HG02885 (cell line): ENCODE data around the gene CACNA1D.
"Not testable (repeated sequence)": the region's sequence is repeated elsewhere in the genome, so short reads cannot be mapped to it uniquely, and the experiment has no call there.

Source experiments
- ATAC-seq: cut with Tn5 transposase; IDR thresholded peaks from one replicate; pipeline ENCODE4 v1.9.1; 2021; ENCODE audit warnings: mild to moderate bottlenecking; ENCODE audit not compliant: unreplicated experiment, poor library complexity

The CACNA1D gene

DNA sequence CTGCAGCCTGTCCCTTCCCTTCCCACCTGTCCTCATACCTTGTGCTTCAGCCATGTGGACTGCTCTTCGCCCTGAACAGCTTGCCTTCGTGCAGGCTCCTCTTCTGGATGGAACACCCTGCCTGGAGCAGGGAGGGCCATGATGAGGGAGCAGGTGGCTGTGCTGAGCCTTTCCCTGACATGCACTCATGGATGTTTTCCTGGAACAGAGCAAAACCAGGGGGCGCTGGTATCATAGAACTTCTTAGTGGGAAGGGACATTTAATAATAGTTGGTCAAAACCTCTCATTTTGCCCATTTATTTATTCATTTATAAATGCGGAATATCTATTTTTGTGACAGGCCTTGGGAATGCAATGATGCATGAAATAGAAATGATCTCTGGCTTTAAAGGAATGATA is 149.3 kb downstream of the CACNA1D start:
- no peak for ATAC-seq

DNA sequence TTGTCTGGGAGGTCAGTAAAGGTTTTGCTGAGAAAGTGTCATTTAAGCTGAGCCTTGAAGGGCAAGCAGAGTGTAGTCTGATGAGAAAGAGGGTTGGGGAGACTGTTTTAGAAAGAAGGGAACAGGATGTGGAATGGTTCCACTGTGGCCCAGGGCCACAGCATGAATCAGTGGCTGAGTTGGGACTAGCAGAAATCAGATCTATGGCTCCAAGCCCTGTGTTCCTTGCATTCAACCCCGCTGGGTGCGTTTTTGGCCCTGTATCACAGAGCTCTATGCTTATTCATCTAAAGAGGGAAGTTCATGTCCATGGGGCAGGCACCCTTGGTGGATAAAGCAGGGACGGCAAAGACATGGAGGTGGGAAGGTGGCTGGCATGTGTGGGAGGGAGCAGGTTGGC is 151.3 kb downstream of the CACNA1D start:
- no peak for ATAC-seq

- ATAC-seq: no peak
Measured at GRCh38 chr3:53646723-53647122, 152.3 kb downstream of the CACNA1D start.

GRCh38 chr3:53649816-53650215 is 155.4 kb downstream of the CACNA1D start:
- ATAC-seq: no peak

GRCh38 chr3:53650424-53650823 is 156.0 kb downstream of the CACNA1D start:
- peak; percentile 89 for ATAC-seq

DNA sequence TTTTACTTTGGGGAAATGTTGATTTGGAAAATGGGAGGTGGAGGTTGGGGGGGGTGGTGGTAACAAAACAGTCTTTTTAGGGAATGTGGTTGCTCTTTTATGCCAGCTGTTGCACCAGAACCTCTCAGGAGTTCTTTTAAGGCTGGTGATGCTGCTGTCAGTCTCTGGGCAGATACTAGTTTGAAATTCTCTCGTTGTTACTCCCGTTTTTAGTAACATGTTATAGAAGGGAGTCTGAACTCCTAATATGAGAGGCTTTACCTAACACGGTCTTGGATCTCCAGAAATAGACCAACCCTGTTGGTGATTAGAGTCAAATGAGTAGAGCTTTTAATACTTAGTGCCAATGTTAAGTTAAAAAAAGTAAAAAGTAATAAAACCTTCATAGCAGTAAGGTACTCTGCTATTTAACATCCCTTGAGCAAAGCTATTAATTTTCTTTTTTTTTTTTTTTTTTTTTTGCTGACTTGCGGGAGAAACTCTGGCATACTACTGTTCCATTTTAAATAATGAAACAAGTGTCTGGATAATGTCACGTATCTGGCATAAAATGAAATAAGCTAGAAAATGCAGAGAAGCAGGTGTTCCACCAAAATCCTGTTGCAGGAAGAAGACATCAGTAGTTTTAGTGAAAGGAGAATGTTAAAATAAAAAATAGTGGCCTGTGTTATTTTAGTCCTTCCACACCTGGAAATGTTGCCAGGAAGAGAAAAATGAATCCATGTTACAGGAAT is 156.7 kb downstream of the CACNA1D start:
- ATAC-seq: no peak

GRCh38 chr3:53651927-53652326 is 157.5 kb downstream of the CACNA1D start:
- no peak for ATAC-seq

DNA sequence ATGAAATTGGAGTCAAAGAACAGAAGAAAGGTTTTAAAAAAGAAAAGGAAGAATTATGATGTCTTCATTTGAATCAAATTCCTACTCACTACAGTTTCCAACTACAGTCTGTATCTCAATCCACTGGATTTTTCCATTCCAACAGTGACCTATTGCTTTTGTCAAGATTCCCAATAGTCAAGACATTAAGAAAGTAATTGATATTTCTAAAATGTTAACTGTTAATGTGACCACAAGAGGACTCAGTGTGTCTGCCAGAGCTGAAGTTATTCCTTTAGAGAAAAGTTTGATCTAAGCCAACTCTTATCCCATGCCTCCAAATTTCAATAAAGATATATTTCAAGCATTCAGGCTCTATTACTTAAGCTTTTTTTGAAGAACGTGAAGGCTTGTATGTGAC is 163.2 kb downstream of the CACNA1D start:
- ATAC-seq: no peak

GRCh38 chr3:53658613-53659193 is 164.3 kb downstream of the CACNA1D start:
- no peak for ATAC-seq

GRCh38 chr3:53659996-53660395 is 165.6 kb downstream of the CACNA1D start:
- no peak for ATAC-seq

DNA sequence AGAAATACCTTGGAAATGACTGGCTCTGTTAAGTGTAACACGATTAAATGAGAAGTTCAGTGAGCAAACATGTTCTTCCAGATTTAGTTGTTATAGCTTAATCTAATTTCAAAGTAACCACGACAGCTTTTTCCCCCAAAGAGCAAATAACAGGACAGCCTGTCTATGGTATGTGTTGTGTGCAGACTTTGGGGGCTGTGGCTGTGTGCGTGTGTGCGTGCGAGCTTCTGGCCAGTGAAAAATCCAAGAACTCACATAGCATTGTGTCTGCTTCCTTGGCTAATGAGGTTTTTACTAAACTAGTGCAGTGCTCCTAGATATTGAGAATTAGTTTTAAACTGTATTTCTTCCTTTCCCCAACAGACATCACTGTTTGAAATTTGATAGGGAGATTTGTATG is 167.1 kb downstream of the CACNA1D start:
- no peak for ATAC-seq

- not testable (repeated sequence) for ATAC-seq
Measured at GRCh38 chr3:53664812-53665211, 170.4 kb downstream of the CACNA1D start.

DNA sequence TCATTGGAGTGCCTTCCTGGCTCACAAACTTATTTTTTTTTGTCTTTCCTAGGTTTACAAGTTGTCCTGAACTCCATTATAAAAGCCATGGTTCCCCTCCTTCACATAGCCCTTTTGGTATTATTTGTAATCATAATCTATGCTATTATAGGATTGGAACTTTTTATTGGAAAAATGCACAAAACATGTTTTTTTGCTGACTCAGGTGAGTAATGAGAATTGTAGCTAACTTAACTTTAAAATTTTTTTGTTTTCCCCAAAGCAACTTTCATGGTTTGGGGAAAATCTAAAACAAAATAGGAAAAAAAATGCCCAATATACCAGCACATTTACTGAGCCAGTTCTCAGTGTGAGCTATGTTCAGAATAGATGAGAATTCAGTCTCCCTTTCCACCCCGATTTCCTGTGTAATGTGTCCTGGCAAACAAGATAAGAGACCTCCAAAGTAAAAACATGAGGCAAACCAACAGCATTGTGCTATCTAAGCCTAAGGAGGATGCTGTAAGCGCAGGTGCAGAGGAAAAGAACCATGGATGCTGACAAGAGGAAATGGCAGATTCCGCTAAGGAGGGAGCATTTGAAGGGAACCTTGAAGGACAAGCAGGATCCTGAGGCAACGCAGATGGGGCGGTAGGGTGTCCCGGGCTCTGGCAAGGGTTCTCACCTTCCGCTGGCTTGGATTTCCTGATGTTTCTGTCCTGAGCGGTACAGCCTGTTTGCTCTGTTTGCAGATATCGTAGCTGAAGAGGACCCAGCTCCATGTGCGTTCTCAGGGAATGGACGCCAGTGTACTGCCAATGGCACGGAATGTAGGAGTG is 171.4 kb downstream of the CACNA1D start:
- no peak for ATAC-seq

DNA sequence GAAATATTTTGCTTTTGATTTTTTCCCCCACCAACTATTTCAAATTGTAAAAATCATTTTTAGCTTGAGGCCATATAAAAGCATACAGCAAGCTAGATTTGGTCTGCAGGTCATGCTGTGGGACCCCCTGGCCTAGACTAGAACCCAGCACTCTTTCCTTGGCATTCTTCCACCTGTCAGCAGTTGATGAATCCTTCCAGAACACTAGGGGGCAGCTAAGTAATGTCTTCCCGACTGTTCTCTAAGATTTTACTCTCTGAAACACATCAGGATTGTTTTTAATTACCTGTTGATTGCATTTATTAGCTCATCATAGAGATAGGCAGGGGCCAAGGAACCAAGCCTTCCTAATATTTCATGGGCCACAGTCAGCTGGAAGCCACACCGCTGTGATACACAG is 174.5 kb downstream of the CACNA1D start:
- ATAC-seq: no peak

DNA sequence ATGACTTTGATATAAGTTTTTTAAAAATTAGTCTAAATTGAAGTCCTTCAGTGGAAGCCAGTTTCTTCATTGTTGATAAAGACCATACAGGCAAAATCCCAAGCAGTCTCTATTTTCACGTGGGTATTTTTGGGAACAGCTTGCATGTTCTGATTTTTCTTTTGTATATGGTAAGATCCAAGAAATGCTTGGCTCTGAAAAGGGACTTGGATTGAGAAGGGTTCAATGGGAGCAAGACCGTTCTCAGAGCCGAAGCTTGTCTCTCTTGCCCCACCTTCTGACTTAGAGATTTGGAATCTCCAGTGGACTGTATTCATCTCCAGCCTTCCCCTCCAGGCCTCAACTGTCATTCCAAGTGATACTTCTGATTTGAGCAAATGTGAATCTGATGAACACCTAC is 176.3 kb downstream of the CACNA1D start:
- no peak for ATAC-seq

DNA sequence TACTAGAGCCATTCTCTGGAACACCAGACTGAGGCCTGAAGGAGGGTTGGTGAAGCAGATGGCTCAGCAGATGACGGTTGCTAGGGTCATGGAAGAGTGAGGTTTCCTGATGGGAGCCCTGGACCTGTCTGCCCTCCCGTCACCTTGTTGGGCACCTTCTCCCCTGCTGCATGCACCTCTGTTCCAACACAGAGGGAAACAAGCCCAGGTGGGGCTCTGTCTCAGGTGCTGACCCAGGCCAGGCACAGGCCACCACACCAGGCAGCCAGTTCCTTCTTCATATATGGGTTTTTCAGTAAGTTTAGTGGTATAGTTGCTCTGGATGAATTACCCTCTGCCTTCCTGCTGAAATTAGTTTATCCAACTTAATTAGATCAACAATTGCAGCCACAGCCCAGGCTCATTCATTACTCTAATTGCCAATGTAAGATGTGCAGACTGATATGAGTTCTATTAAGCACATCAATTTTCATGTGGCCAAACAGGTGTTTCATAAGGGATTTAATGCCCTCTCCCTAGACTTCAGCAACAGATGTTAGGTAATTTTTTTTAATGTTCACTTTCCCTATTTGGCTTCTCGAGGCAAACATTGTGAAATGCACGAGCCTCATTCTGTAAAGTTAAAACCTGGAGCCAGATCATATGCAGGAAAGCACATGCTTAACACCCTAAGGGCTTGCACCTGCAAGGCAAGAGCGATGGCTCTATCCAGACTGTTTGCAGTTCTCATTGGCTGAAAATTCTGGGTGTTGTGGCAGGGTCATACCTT is 177.0 kb downstream of the CACNA1D start:
- ATAC-seq: no peak

- ATAC-seq: no peak
Measured at GRCh38 chr3:53671961-53672299, 177.5 kb downstream of the CACNA1D start.

DNA sequence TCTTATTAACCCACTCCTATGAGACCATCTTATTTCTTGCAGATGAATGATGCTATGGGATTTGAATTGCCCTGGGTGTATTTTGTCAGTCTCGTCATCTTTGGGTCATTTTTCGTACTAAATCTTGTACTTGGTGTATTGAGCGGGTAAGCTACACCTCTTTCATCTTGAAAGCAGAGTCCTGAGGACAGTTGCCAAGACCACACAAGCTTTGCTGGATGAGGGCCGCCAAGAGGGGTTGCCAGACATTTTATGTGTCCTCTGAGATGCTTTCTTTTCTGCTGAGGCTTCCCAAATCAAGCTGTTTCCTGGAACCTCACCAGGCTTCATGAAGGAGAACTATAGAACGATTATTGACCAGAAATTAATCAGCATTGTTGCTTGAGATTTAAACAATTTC is 178.6 kb downstream of the CACNA1D start:
- ATAC-seq: no peak

DNA sequence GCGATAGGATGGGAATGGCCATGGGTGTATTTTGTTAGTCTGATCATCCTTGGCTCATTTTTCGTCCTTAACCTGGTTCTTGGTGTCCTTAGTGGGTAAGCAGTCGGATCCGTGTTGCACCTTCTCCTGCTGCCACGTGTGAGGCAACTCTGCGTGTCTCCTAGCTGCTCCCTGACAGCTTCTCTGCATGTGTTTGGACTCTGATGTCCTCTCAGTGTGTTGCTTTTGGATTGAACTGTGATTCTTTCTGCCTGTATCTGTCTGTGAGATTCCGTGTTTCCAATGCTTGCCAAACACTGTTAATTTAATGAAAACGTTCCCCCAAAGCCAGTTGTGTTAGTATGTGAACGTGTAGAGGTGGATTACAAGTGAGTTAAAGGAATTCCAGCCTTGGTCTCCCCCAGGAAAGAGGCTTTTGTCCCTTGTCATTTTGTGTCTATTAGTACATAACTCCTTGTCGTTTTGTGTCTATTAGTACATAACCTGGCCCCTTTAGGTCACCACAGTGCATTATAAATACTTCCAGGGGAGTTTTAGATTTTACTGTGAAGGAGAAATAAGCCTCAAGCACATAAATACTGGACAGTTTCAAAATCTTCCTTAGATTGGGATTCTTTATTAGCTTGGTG is 179.4 kb downstream of the CACNA1D start:
- ATAC-seq: no peak

DNA sequence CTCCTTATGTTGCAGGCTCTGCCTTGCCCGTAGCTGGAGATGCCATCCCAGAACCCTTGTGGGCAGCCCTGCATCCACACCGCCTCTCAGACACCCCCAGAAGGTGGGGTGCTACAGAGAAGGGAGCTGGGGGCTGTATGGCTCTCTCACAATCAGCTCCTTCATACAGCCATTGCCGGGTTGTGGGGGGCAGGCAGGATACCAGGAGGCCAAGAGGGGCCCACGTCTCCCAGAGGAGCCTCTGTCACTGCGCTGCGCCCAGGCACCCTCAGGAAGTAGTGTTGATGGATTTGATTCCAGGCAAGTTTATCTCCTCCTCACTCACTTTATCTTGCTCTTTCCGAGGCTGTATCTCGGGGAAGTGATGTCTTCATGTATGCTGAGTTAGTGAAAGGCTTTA is 180.2 kb downstream of the CACNA1D start:
- no peak for ATAC-seq
